H9 (cell line): Measurements from ENCODE around the gene HOXA2. TPM values are rescaled to one million over a fixed set of nuclear protein-coding genes. Genes with fewer than 3 reads are reported as not detected.

Experiments
- DNase-seq: peaks from one replicate; pipeline ENCODE4 v3.0.0-alpha.2; 2017
- H2AFZ ChIP-seq: one replicate; pipeline ENCODE4 v1.6.1; 2013; ENCODE audit warnings: mild to moderate bottlenecking, low read length, control low read depth, moderate library complexity
- H2AK5ac ChIP-seq: 2 replicates; pipeline ENCODE4 v1.6.1; 2013; ENCODE audit warnings: low read length, control low read depth, mixed read lengths; ENCODE audit not compliant: insufficient read length
- H2BK120ac ChIP-seq: one replicate; pipeline ENCODE4 v1.6.1; 2013; ENCODE audit warnings: low read depth, mild to moderate bottlenecking, low read length, control low read depth, inconsistent platforms; ENCODE audit not compliant: poor library complexity, severe bottlenecking
- H2BK12ac ChIP-seq: 2 replicates; pipeline ENCODE4 v1.6.1; 2013; ENCODE audit warnings: low read length, control low read depth, mixed read lengths, low read depth; ENCODE audit not compliant: insufficient read length
- H2BK15ac ChIP-seq: 2 replicates; pipeline ENCODE4 v1.6.1; 2013; ENCODE audit warnings: low read depth, low read length, control low read depth
- H2BK20ac ChIP-seq: one replicate; pipeline ENCODE4 v1.6.1; 2013; ENCODE audit warnings: low read depth, mild to moderate bottlenecking, low read length, control low read depth, inconsistent platforms; ENCODE audit not compliant: poor library complexity, severe bottlenecking
- H2BK5ac ChIP-seq: 2 replicates; pipeline ENCODE4 v1.6.1; 2013; ENCODE audit warnings: low read length, control low read depth, mixed read lengths; ENCODE audit not compliant: insufficient read length
- H3K14ac ChIP-seq: 2 replicates; pipeline ENCODE4 v1.6.1; 2013; ENCODE audit warnings: low read length, control low read depth; ENCODE audit not compliant: insufficient read depth
- H3K18ac ChIP-seq: 2 replicates; pipeline ENCODE4 v1.6.1; 2013; ENCODE audit warnings: low read depth, mild to moderate bottlenecking, mixed read lengths, low read length, control low read depth; ENCODE audit not compliant: insufficient read length
- H3K23ac ChIP-seq: 2 replicates; pipeline ENCODE4 v1.6.1; 2013; ENCODE audit warnings: low read length, control low read depth, mixed read lengths, low read depth; ENCODE audit not compliant: insufficient read length
- H3K23me2 ChIP-seq: 2 replicates; pipeline ENCODE4 v1.6.1; 2013; ENCODE audit warnings: low read depth, mild to moderate bottlenecking, mixed read lengths, low read length, control low read depth; ENCODE audit not compliant: insufficient read length, poor library complexity, severe bottlenecking
- H3K27ac ChIP-seq: 2 replicates; pipeline ENCODE4 v1.5.1; 2013; ENCODE audit warnings: low read length, control low read depth, mixed read lengths, low read depth; ENCODE audit not compliant: insufficient read length
- H3K27me3 ChIP-seq: 2 replicates; pipeline ENCODE4 v1.6.1; 2013; ENCODE audit warnings: low read length, control low read depth, inconsistent platforms; ENCODE audit not compliant: insufficient read depth
- H3K4ac ChIP-seq: 2 replicates; pipeline ENCODE4 v1.6.1; 2013; ENCODE audit warnings: low read depth, mild to moderate bottlenecking, control low read depth, inconsistent platforms, low read length, moderate library complexity
- H3K4me1 ChIP-seq: 2 replicates; pipeline ENCODE4 v1.6.1; 2013; ENCODE audit warnings: low read length, control low read depth, inconsistent platforms; ENCODE audit not compliant: insufficient read depth
- H3K4me2 ChIP-seq: 2 replicates; pipeline ENCODE4 v1.6.1; 2013; ENCODE audit warnings: low read length, control low read depth, mixed read lengths; ENCODE audit not compliant: insufficient read length, insufficient read depth
- H3K56ac ChIP-seq: 2 replicates; pipeline ENCODE4 v1.6.1; 2013; ENCODE audit warnings: low read depth, mild to moderate bottlenecking, mixed read lengths, low read length, control low read depth; ENCODE audit not compliant: insufficient read length
- H3K79me1 ChIP-seq: 2 replicates; pipeline ENCODE4 v1.6.1; 2013; ENCODE audit warnings: low read depth, mild to moderate bottlenecking, moderate library complexity, low read length, control low read depth, inconsistent platforms; ENCODE audit not compliant: insufficient read depth, poor library complexity, severe bottlenecking
- H3K79me2 ChIP-seq: 2 replicates; pipeline ENCODE4 v1.6.1; 2013; ENCODE audit warnings: low read length, control low read depth, inconsistent platforms; ENCODE audit not compliant: insufficient read depth
- H3K9ac ChIP-seq: 2 replicates; pipeline ENCODE4 v1.6.1; 2013; ENCODE audit warnings: low read length, control low read depth, mixed read lengths; ENCODE audit not compliant: insufficient read length; ENCODE audit errors: extremely low read depth
- H3K9me3 ChIP-seq: one replicate; pipeline ENCODE4 v1.6.1; 2013; ENCODE audit warnings: low read depth, low read length, inconsistent platforms; ENCODE audit not compliant: control insufficient read depth
- H3T11ph ChIP-seq: one replicate; pipeline ENCODE4 v1.6.1; 2013; ENCODE audit warnings: mild to moderate bottlenecking, low read length, control low read depth, inconsistent platforms
- H4K20me1 ChIP-seq: one replicate; pipeline ENCODE4 v1.6.1; 2013; ENCODE audit not compliant: control insufficient read depth, insufficient read length, insufficient read depth
- H4K5ac ChIP-seq: 2 replicates; pipeline ENCODE4 v1.6.1; 2013; ENCODE audit warnings: low read depth, mild to moderate bottlenecking, mixed read lengths, low read length, control low read depth; ENCODE audit not compliant: insufficient read length
- H4K8ac ChIP-seq: replicated peaks from 2 replicates; pipeline ENCODE4 v1.6.1; 2013; ENCODE audit warnings: low read length, control low read depth, mixed read lengths, low read depth; ENCODE audit not compliant: insufficient read length
- H4K91ac ChIP-seq: 2 replicates; pipeline ENCODE4 v1.6.1; 2013; ENCODE audit warnings: low read depth, mild to moderate bottlenecking, moderate library complexity, mixed read lengths, low read length, control low read depth; ENCODE audit not compliant: insufficient read length
- H3K27ac Mint-ChIP-seq, 3 experiments: 2 replicates in 2 of 3; 3 replicates in 1 of 3; pipeline ENCODE4 v1.8.0; 2020 to 2021; ENCODE audit warnings: mixed read lengths in 3 of 3, mild to moderate bottlenecking in 1 of 3, moderate library complexity in 1 of 3
- H3K27me3 Mint-ChIP-seq: 2 replicates; pipeline ENCODE4 v1.8.0; 2021; ENCODE audit warnings: low read depth, mild to moderate bottlenecking, moderate library complexity, mixed read lengths
- H3K36me3 Mint-ChIP-seq, 3 experiments: 2 replicates in 2 of 3; 3 replicates in 1 of 3; pipeline ENCODE4 v1.8.0; 2020 to 2021; ENCODE audit warnings: low read depth in 3 of 3, mixed read lengths in 3 of 3; ENCODE audit not compliant: insufficient read depth in 1 of 3
- H3K4me1 Mint-ChIP-seq, 2 experiments: 2 replicates each; pipeline ENCODE4 v1.8.0; 2020; ENCODE audit warnings: mixed read lengths in 2 of 2
- H3K4me3 Mint-ChIP-seq, 2 experiments: 2 replicates in 1 of 2; 3 replicates in 1 of 2; pipeline ENCODE4 v1.8.0; 2020 to 2021; ENCODE audit warnings: mild to moderate bottlenecking in 2 of 2, mixed read lengths in 2 of 2, moderate library complexity in 1 of 2
- H3K9me3 Mint-ChIP-seq, 2 experiments: 2 replicates in 1 of 2; 3 replicates in 1 of 2; pipeline ENCODE4 v1.8.0; 2020; ENCODE audit warnings: mild to moderate bottlenecking in 2 of 2, mixed read lengths in 2 of 2, moderate library complexity in 1 of 2
- CTCF ChIP-seq: fragments of 200-600 bp; sonication (generic); conservative IDR thresholded peaks from 3 replicates; pipeline ENCODE4 v1.8.0; 2021; ENCODE audit warnings: antibody characterized with exemption, mild to moderate bottlenecking
- WGBS: extraction: QIAGEN DNeasy Blood & Tissue Kit; methylation state at CpG from one replicate; pipeline ENCODE4 v1.1.7; 2013; ENCODE audit warnings: missing lambda C conversion rate, low lambda C conversion rate, mixed read lengths; ENCODE audit not compliant: insufficient read length; ENCODE audit errors: extremely low coverage; 5-methylcytosine and 5-hydroxymethylcytosine counted together
- total RNA-seq: library from RNA; stranded (reverse); gene quantifications from 2 replicates; pipeline ENCODE4 v1.2.1, GENCODE V29; 2021

HOXA2 gene
- total RNA-seq, 1 experiment from 2014 or later, result not detected

DNA sequence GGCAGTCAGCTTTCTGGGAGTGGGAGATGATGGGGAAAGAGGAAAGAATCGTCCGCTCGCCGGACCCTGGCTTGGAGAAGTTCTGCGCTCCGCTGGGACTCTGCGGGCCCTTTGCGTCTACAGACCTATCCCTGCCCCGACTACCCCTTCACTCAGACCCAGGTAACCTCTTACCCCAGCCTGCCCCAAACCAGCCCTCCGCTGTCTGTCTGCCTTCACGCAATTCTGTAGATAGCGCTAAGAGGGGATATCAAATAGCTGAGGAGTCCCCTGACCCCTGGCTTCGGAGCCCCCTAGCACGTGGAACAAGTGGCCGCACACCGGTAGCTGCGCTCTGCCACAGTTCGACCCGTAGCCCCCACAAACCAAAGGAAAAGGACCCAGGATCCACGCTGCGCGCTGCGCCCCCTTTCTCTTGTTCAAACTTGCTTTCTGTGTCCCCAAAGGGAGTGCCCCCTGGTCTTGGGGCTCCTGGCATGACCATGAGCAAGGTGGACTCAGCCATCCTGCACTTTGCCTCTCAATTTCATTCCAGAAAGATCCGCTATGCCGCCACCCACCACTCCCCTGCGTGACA lies 21.1 kb upstream of the HOXA2 start:
- WGBS, result no CpG with 5 or more reads among the region's 26 CpGs
- Mint-ChIP-seq H3K9me3 (peaks cover 9 to 13% of the 10 kb centered on the region in 2 experiments; a peak in 4 of 5 replicates), H3K27ac (no peak overlapping the region), H3K36me3 (peaks cover 0 to 5% (median 0%) of the 10 kb centered on the region in 3 experiments; a peak in 2 of 7 replicates), H3K4me3 (no peak overlapping the region), H3K27me3 (peaks cover 100% of the 10 kb centered on the region), H3K4me1 (peaks cover 0 to 10% of the 10 kb centered on the region in 2 experiments; a peak in 1 of 4 replicates)
- H4K91ac ChIP-seq, result no peak overlapping the region
- DNase-seq, result no peak
- H3K56ac ChIP-seq, result no peak overlapping the region
- no peak overlapping the region for H2BK120ac ChIP-seq
- no peak overlapping the region for H2BK12ac ChIP-seq
- H3K23me2 ChIP-seq, result no peaks in the 10 kb centered on the region
- H3K4ac ChIP-seq, result no peak overlapping the region
- peaks cover 2% of the 10 kb centered on the region for H4K20me1 ChIP-seq
- no peak overlapping the region for H3K14ac ChIP-seq
- no peak overlapping the region for H3K4me2 ChIP-seq
- H4K5ac ChIP-seq, result no peak overlapping the region
- no peak overlapping the region for H2BK15ac ChIP-seq
- H3K9ac ChIP-seq, result no peak overlapping the region
- no peak overlapping the region for H3K18ac ChIP-seq
- no peaks in the 10 kb centered on the region for H3K9me3 ChIP-seq
- no peak overlapping the region for H4K8ac ChIP-seq
- no peak for TF ChIP-seq CTCF
- no peaks in the 10 kb centered on the region for H3K4me1 ChIP-seq
- H3T11ph ChIP-seq, result no peak overlapping the region
- no peak overlapping the region for H3K23ac ChIP-seq
- no peak overlapping the region for H2AFZ ChIP-seq
- H3K79me1 ChIP-seq, result no peaks in the 10 kb centered on the region
- H2BK20ac ChIP-seq, result no peak overlapping the region
- no peak overlapping the region for H2AK5ac ChIP-seq
- peaks cover 100% of the 10 kb centered on the region for H3K27me3 ChIP-seq
- no peak overlapping the region for H2BK5ac ChIP-seq
- no peaks in the 10 kb centered on the region for H3K79me2 ChIP-seq
- H3K27ac ChIP-seq, result no peak overlapping the region
